ENCODE data around the gene C21orf91. TPM values are rescaled to one million over a fixed set of nuclear protein-coding genes. Genes with fewer than 3 reads are reported as not detected.
A peak's percentile ranks its signal among the peaks of the same experiment; 100 is the strongest.
"Not testable (repeated sequence)": the region's sequence is repeated elsewhere in the genome, so short reads cannot be mapped to it uniquely, and the experiment has no call there.

C21orf91 gene
- total and polyA plus RNA-seq, 2 donors (not counting 1 experiment from before 2014, with no cell fraction given) = 6.7 to 32.3 TPM

- peak overlapping the region; percentile 4 for H2AFZ ChIP-seq (ENCODE audit: insufficient read depth, low read depth, low read length, poor library complexity, severe bottlenecking)
- H3K4me1 Mint-ChIP-seq = peaks cover 30% of the 10 kb centered on the region
These were observed 43.6 kb downstream of the C21orf91 start for GRCh38 chr21:17775431-17776126.

DNA sequence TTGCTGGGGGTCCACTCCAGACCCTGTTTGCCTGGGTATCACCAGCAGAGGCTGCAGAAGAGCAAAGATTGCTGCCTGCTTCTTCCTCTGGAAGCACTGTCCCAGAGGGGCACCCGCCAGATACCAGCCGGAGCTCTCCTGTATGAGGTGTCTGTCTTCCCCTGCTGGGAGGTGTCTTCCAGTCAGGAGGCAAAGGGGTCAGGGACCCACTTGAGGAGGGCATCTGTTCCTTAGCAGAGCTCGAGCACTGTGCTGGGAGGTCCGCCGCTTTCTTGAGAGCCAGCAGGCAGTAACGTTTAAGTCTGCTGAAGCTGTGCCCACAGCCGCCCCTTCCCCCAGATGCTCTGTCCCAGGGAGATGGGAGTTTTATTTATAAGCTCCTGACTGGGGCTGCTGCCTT is 44.1 kb downstream of the C21orf91 start:
- H3K79me2 ChIP-seq (ENCODE audit: control insufficient read depth, insufficient read depth, low read length); ATAC-seq (ENCODE audit: low read depth); H4K20me1 ChIP-seq (ENCODE audit: control insufficient read depth, insufficient read depth, low read length, poor library complexity, severe bottlenecking); H3K27me3 Mint-ChIP-seq; H3K27ac Mint-ChIP-seq; H3K27ac ChIP-seq (ENCODE audit: low read length in 2 of 2); DNase-seq; H3K4me3 ChIP-seq (ENCODE audit: control extremely low read depth in 1 of 5, extremely low read depth in 1 of 5, insufficient read depth in 1 of 5, low read depth in 2 of 5, low read length in 4 of 5); H3K36me3 ChIP-seq (replicated peaks in 1 of 2; ENCODE audit: control extremely low read depth in 1 of 2, control insufficient read depth in 1 of 2, extremely low read depth in 1 of 2, insufficient read depth in 2 of 2, low read length in 1 of 2); H3K9ac ChIP-seq (ENCODE audit: low read length); CTCF ChIA-PET; H3K4me3 Mint-ChIP-seq; H3K27me3 ChIP-seq (replicated peaks in 1 of 4; ENCODE audit: control extremely low read depth in 1 of 4, control insufficient read depth in 3 of 4, insufficient read depth in 4 of 4, low read length in 3 of 4); intact Hi-C loops (cut with micrococcal nuclease); H3K9me3 Mint-ChIP-seq (ENCODE audit: insufficient read depth): not testable (repeated sequence)
- H3K4me2 ChIP-seq (replicated peaks; ENCODE audit: low read depth, low read length, poor library complexity, severe bottlenecking) = peak overlapping the region; percentile 58
- 94% methylated on average over 6 of the region's 7 CpGs for WGBS (ENCODE audit: insufficient coverage)
- H3K4me1 ChIP-seq (ENCODE audit: control insufficient read depth in 2 of 2, insufficient read depth in 2 of 2, low read length in 2 of 2) = peaks cover 14 to 20% of the 10 kb centered on the region in 2 donors
- POLR2A ChIA-PET = interaction anchor here (0.6 kb wide), 1 partner anchor 72 kb away, joined by 3 read pairs; no protein-coding TSS in a partner anchor
- H3K4me1 Mint-ChIP-seq = peaks cover 24% of the 10 kb centered on the region
- peak overlapping the region; percentile 4 for H2AFZ ChIP-seq (ENCODE audit: insufficient read depth, low read depth, low read length, poor library complexity, severe bottlenecking)
- peaks cover 0 to 12% (median 0%) of the 10 kb centered on the region in 3 donors for H3K9me3 ChIP-seq (ENCODE audit: control extremely low read depth in 1 of 3, control insufficient read depth in 2 of 3, insufficient read depth in 1 of 3, low read length in 2 of 3)

More at GRCh38 chr21:17775431-17776126, 43.6 kb downstream of the C21orf91 start:
- no peaks in the 10 kb centered on the region for H4K20me1 ChIP-seq (ENCODE audit: control insufficient read depth, insufficient read depth, low read length, poor library complexity, severe bottlenecking)
- no peaks in the 10 kb centered on the region for H3K36me3 ChIP-seq (replicated peaks in 1 of 2; ENCODE audit: control extremely low read depth in 1 of 2, control insufficient read depth in 1 of 2, extremely low read depth in 1 of 2, insufficient read depth in 2 of 2, low read length in 1 of 2)
- peaks cover 19 to 26% of the 10 kb centered on the region in 2 donors for H3K4me1 ChIP-seq (ENCODE audit: control insufficient read depth in 2 of 2, insufficient read depth in 2 of 2, low read length in 2 of 2)
- POLR2A ChIA-PET = interaction anchor here (0.6 kb wide), 1 partner anchor 73 kb away, joined by 3 read pairs; no protein-coding TSS in a partner anchor
- H3K9ac ChIP-seq (ENCODE audit: low read length) = peak overlapping the region; percentile 17
- H3K4me3 ChIP-seq (ENCODE audit: control extremely low read depth in 1 of 5, extremely low read depth in 1 of 5, insufficient read depth in 1 of 5, low read depth in 2 of 5, low read length in 4 of 5) = peak overlapping the region in 3 of 5 experiments; percentile 1 to 35 (median 30)
- peaks cover 2% of the 10 kb centered on the region for H3K9me3 Mint-ChIP-seq (ENCODE audit: insufficient read depth)
- intact Hi-C loops (cut with micrococcal nuclease) = no loop called here
- CTCF ChIA-PET = no interaction called here
- H3K4me3 Mint-ChIP-seq = peak overlapping the region; percentile 52
- ATAC-seq (ENCODE audit: low read depth) (peak; percentile 79), DNase-seq (peak; percentile 59)
- TF ChIP-seq EZH2 (IDR thresholded peaks at IDR 0.05; ENCODE audit: borderline replicate concordance, insufficient read depth, low read depth, low read length, poor library complexity, severe bottlenecking) = no peak
- TF ChIP-seq CTCF (IDR thresholded peaks at IDR 0.05) = no peak
- H3K27ac Mint-ChIP-seq = peak overlapping the region; percentile 51
- no peaks in the 10 kb centered on the region for H3K27me3 Mint-ChIP-seq
- no peaks in the 10 kb centered on the region for H3K79me2 ChIP-seq (ENCODE audit: control insufficient read depth, insufficient read depth, low read length)
- peak overlapping the region; percentile 58 for H3K4me2 ChIP-seq (replicated peaks; ENCODE audit: low read depth, low read length, poor library complexity, severe bottlenecking)
- no peak overlapping the region for H3K27ac ChIP-seq (ENCODE audit: low read length in 2 of 2)
- 31% methylated on average over 13 of the region's 17 CpGs for WGBS (ENCODE audit: insufficient coverage)
- peaks cover 0 to 12% (median 0%) of the 10 kb centered on the region in 3 donors for H3K9me3 ChIP-seq (ENCODE audit: control extremely low read depth in 1 of 3, control insufficient read depth in 2 of 3, insufficient read depth in 1 of 3, low read length in 2 of 3)
- no peaks in the 10 kb centered on the region for H3K27me3 ChIP-seq (replicated peaks in 1 of 4; ENCODE audit: control extremely low read depth in 1 of 4, control insufficient read depth in 3 of 4, insufficient read depth in 4 of 4, low read length in 3 of 4)

All from B cell (primary cell).